BLaER1 treated with 17β-estradiol and CSF1 and Interleukin-3, amounts not matched to agents 10 nM and 100 nM (cell line): ENCODE data around the gene USP24.

Experiments
- H3K27ac ChIP-seq, 11 experiments: shearing (Covaris generic); formaldehyde crosslinking; 2 replicates each; pipeline ENCODE4 v1.8.1; 2022
- H3K27me3 ChIP-seq, 11 experiments: shearing (Covaris generic); formaldehyde crosslinking; 2 replicates each; pipeline ENCODE4 v1.8.1; 2022
- H3K36me3 ChIP-seq, 11 experiments: shearing (Covaris generic); formaldehyde crosslinking; 2 replicates each; pipeline ENCODE4 v1.8.1; 2022
- H3K4me1 ChIP-seq, 10 experiments: shearing (Covaris generic); formaldehyde crosslinking; 2 replicates each; pipeline ENCODE4 v1.8.1; 2022
- H3K4me2 ChIP-seq, 11 experiments: shearing (Covaris generic); formaldehyde crosslinking; 2 replicates each; pipeline ENCODE4 v1.8.1; 2022
- H3K4me3 ChIP-seq, 10 experiments: shearing (Covaris generic); formaldehyde crosslinking; 2 replicates each; pipeline ENCODE4 v1.8.1; 2022
- H3K9ac ChIP-seq, 11 experiments: shearing (Covaris generic); formaldehyde crosslinking; 2 replicates each; pipeline ENCODE4 v1.8.1; 2022
- H3K9me3 ChIP-seq, 11 experiments: shearing (Covaris generic); formaldehyde crosslinking; replicated peaks in 1 of 11; 2 replicates each; pipeline ENCODE4 v1.8.1; 2022
- H4K20me1 ChIP-seq, 11 experiments: shearing (Covaris generic); formaldehyde crosslinking; 2 replicates each; pipeline ENCODE4 v1.8.1; 2022
- Cebpa-rat ChIP-seq, 11 experiments: shearing (Covaris generic); IDR thresholded peaks; 2 replicates each; pipeline ENCODE4 v1.8.1; 2022

Gene USP24

DNA sequence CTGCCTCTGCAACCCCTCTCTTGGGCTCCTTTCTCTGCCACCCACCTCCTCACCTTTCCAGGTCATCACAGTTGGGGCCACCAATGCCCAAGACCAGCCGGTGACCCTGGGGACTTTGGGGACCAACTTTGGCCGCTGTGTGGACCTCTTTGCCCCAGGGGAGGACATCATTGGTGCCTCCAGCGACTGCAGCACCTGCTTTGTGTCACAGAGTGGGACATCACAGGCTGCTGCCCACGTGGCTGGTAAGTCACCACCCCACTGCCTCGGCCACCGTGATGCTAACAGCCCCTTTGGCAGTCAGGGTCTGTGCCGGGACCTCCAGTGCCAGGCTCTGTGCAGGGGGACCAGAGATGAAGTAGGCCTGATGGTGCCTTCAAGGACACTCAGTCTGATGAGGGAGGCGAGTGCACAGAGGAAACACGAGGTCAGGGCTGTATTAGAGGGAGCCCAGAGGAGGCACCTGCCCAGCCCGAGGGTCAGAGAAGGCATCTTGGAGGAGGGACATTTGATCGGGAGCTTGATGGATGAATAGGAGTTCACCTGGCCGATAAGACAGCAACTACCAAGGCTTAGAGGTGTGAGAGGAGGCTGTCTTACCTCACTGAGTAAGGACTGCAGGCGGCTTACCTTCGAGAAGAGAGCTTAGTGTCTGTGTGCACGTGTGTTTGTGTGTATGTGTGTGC lies 157.8 kb downstream of the USP24 start:
- Histone ChIP-seq H3K27ac (no peak overlapping the region), H3K4me1 (peaks cover 0 to 3% (median 0%) of the 10 kb centered on the region in 10 experiments; a peak in 1 of 20 replicates), H3K4me2 (no peak overlapping the region), H3K9me3 (no peaks in the 10 kb centered on the region), H3K9ac (no peak overlapping the region), H4K20me1 (no peaks in the 10 kb centered on the region; a peak in 1 of 22 replicates), H3K27me3 (no peaks in the 10 kb centered on the region), H3K36me3 (no peaks in the 10 kb centered on the region), H3K4me3 (no peak overlapping the region)
- TF ChIP-seq Cebpa-rat (IDR thresholded peaks at IDR 0.05): no peak

DNA sequence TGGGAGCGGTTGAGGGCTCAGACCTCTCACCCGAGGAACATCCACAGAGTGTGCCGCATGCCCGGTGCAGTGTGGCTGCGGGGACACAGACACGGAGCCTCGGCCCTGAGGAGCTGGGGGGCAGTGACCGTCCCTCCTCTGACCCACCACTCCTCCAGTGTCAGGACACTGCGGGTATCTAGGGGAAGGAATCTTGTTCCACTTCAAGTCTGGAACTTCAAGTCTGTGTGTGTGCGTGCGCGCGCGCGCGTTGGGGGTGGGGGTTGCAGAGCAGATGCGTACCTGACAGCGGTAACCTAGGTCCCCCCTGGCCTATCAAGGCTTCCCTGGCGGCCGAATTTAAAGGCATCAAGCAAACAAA lies 158.6 kb downstream of the USP24 start:
- no peak overlapping the region for H3K4me3 ChIP-seq
- H3K9me3 ChIP-seq: no peaks in the 10 kb centered on the region
- peaks cover 0 to 8% (median 0%) of the 10 kb centered on the region in 10 experiments; a peak in 1 of 20 replicates for H3K4me1 ChIP-seq
- no peak overlapping the region for H3K27ac ChIP-seq
- no peaks in the 10 kb centered on the region for H3K36me3 ChIP-seq
- H3K27me3 ChIP-seq: no peaks in the 10 kb centered on the region
- no peak overlapping the region for H3K9ac ChIP-seq
- TF ChIP-seq Cebpa-rat (IDR thresholded peaks at IDR 0.05): no peak
- no peak overlapping the region for H3K4me2 ChIP-seq
- no peaks in the 10 kb centered on the region; a peak in 1 of 22 replicates for H4K20me1 ChIP-seq

DNA sequence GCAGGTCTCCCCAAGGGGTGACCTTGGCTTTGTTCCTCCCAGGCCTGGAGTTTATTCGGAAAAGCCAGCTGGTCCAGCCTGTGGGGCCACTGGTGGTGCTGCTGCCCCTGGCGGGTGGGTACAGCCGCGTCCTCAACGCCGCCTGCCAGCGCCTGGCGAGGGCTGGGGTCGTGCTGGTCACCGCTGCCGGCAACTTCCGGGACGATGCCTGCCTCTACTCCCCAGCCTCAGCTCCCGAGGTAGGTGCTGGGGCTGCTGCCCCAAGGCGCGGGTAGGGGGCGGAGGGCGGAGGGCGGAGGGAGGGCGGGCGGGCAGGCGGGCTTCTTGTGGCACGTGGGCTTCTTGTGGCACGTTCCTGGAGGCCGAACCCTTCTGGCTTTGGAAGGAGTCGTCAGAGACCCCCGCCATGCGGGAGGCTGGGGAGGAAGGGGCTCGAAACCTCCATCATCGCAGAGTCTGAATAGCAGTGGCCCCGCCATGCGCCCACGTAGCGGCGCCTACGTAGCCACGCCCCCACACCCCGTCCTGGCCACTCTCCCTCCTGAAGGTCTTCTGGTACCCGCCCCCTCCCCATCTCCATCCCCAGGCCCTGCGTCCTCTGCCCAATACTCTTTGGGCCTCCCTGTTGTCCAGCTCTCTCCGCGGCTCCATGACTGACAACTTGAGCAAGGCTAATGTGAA lies 159.1 kb downstream of the USP24 start:
- no peak for TF ChIP-seq Cebpa-rat (IDR thresholded peaks at IDR 0.05)
- no peak overlapping the region for H3K4me3 ChIP-seq
- peaks cover 0 to 8% (median 0%) of the 10 kb centered on the region in 10 experiments; a peak in 1 of 20 replicates for H3K4me1 ChIP-seq
- no peaks in the 10 kb centered on the region for H3K9me3 ChIP-seq
- no peak overlapping the region for H3K4me2 ChIP-seq
- no peak overlapping the region for H3K27ac ChIP-seq
- H3K9ac ChIP-seq: no peak overlapping the region
- H4K20me1 ChIP-seq: no peaks in the 10 kb centered on the region; a peak in 1 of 22 replicates
- H3K27me3 ChIP-seq: no peaks in the 10 kb centered on the region
- H3K36me3 ChIP-seq: no peaks in the 10 kb centered on the region

DNA sequence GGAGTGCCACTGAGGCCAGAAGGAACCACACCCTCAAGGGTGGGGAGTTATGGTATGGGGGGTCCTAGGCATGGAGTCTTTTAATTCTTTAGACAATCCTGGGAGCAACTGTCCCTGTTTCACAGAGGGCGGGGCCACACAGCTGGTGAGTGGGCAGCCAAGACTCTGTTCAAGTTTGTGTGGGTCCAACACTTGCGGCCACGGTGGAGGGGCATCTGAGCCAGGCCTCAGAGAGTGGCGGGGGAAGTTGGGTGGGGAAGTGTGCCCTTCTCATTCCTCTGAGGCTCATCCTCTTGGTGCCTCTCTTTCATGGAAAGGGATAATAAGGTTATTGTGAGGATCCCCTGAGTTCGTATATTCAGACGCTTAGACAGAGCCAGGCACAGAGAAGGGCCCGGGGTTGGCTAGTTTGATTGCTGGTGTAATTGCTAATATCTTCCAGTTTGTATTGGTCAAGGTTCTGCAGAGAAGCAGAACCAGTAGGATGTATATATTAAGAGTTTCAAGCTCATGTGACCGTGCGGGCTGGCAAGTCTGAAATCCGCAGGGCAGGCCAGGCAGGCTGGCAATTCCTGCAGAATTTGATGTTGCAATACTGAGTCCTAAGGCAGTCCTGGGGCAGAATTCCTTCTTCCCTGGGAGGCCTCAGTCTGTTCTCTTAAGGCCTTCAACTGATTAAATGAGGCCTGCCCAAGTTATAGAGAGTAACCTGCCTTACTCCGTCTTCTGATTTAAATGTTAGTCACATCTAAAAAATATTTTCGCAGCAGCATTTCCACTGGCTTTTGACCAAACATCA lies 159.9 kb downstream of the USP24 start:
- Histone ChIP-seq H3K4me3 (no peak overlapping the region), H3K4me2 (no peak overlapping the region), H4K20me1 (no peaks in the 10 kb centered on the region; a peak in 1 of 22 replicates), H3K27me3 (no peaks in the 10 kb centered on the region), H3K9ac (no peak overlapping the region), H3K9me3 (no peaks in the 10 kb centered on the region), H3K36me3 (no peaks in the 10 kb centered on the region), H3K27ac (no peak overlapping the region), H3K4me1 (peaks cover 0 to 8% (median 0%) of the 10 kb centered on the region in 10 experiments; a peak in 1 of 20 replicates)
- no peak for TF ChIP-seq Cebpa-rat (IDR thresholded peaks at IDR 0.05)

DNA sequence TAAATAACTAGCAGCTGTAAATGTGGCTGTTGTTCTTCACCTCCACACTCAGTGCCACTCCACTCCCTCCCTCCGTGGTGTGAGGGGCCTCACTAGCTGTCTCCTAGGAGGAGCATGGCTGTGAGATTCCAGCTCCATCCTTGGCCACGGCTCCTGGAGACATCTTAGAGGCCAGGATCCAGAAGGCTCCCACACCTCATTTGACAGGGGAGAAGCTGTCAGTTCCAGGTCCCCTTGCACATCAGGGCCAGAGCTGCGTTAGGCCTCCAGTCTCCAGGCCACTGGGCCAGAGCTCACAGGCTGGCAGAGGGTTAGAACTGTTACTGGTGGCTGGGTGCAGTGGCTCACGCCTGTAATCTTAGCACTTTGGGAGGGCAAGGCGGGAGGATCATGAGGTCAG lies 160.8 kb downstream of the USP24 start:
- H3K36me3 ChIP-seq: no peaks in the 10 kb centered on the region
- TF ChIP-seq Cebpa-rat (IDR thresholded peaks at IDR 0.05): no peak

DNA sequence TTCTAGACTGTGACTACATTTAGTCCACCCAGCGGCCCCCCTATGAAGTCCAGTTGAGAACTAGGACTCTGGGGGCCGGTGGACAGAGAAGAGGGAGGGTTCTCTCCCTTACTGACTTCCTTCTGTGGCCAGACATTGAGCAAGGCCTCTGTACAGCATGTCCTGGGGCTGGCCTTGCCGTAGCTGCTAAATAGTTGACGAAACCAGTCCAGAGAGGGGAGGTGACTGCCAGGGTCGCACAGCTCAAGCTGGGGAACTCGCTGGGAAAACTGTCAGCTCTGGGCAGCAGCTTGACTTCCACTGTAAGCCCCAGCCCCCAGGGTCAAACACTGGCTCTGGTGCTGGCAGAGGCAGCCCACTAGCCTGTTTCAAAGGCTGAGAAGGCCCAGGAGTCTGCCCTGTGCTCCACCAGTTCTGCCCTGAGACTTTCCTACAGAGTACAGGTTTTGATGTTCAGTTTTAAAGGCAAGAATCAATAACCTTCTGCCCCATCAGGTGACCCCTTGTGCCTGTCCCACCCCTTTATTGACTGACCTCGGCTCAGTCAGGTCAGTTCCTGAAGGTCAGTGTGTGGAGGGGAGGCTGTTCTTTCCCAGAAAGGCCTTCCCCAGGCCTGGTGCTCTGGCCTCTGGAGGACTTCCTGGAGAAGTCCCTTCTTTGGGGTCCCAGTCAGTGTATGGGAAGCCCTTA lies 161.8 kb downstream of the USP24 start:
- TF ChIP-seq Cebpa-rat (IDR thresholded peaks at IDR 0.05): no peak
- no peaks in the 10 kb centered on the region for H3K27me3 ChIP-seq
- no peak overlapping the region for H3K4me2 ChIP-seq
- peaks cover 0 to 8% (median 0%) of the 10 kb centered on the region in 10 experiments; a peak in 1 of 20 replicates for H3K4me1 ChIP-seq
- H3K27ac ChIP-seq: no peak overlapping the region
- no peak overlapping the region for H3K9ac ChIP-seq
- H3K4me3 ChIP-seq: no peak overlapping the region
- no peaks in the 10 kb centered on the region for H3K9me3 ChIP-seq
- H4K20me1 ChIP-seq: no peaks in the 10 kb centered on the region; a peak in 1 of 22 replicates
- H3K36me3 ChIP-seq: no peaks in the 10 kb centered on the region

More for the DNA sequence above, 160.8 kb downstream of the USP24 start:
- Histone ChIP-seq H3K4me3 (no peak overlapping the region), H3K9me3 (no peaks in the 10 kb centered on the region), H3K27me3 (no peaks in the 10 kb centered on the region), H3K27ac (no peak overlapping the region), H3K4me2 (no peak overlapping the region), H3K9ac (no peak overlapping the region), H4K20me1 (no peaks in the 10 kb centered on the region; a peak in 1 of 22 replicates), H3K4me1 (peaks cover 0 to 8% (median 0%) of the 10 kb centered on the region in 10 experiments; a peak in 1 of 20 replicates)

DNA sequence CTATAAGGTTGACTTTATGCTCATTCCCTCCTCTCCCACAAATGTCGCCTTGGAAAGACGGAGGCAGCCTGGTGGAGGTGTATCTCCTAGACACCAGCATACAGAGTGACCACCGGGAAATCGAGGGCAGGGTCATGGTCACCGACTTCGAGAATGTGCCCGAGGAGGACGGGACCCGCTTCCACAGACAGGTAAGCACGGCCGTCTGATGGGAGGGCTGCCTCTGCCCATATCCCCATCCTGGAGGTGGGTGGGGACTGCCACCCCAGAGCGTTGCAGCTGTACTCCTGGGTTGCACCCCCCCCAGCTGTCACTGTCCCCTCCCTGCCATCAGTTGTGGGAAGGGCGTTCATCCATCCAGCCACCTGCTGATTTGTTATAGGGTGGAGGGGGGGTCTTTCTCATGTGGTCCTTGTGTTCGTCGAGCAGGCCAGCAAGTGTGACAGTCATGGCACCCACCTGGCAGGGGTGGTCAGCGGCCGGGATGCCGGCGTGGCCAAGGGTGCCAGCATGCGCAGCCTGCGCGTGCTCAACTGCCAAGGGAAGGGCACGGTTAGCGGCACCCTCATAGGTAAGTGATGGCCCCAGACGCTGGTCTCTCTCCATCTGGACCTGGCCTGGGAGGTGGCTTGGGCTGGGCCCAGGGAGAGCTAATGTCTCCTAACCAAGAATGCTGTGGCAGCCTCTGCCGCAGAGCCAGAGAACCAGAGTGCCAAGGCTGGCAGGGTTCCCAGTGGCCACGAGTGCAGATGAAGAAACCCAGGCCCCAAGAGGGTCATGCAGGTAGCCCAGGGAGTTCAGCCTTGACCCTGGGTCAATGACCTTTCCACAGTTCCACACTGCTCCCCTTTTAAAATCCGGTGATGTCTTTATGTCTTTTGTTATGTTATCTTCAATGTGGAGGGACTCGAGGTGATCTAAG lies 162.7 kb downstream of the USP24 start:
- no peak overlapping the region for H3K4me3 ChIP-seq
- no peak overlapping the region for H3K27ac ChIP-seq
- no peak for TF ChIP-seq Cebpa-rat (IDR thresholded peaks at IDR 0.05)
- H3K27me3 ChIP-seq: no peaks in the 10 kb centered on the region
- peaks cover 0 to 8% (median 0%) of the 10 kb centered on the region in 10 experiments; a peak in 1 of 20 replicates for H3K4me1 ChIP-seq
- no peak overlapping the region for H3K4me2 ChIP-seq
- no peaks in the 10 kb centered on the region for H3K36me3 ChIP-seq
- no peak overlapping the region for H3K9ac ChIP-seq
- H3K9me3 ChIP-seq: no peaks in the 10 kb centered on the region
- H4K20me1 ChIP-seq: no peaks in the 10 kb centered on the region

DNA sequence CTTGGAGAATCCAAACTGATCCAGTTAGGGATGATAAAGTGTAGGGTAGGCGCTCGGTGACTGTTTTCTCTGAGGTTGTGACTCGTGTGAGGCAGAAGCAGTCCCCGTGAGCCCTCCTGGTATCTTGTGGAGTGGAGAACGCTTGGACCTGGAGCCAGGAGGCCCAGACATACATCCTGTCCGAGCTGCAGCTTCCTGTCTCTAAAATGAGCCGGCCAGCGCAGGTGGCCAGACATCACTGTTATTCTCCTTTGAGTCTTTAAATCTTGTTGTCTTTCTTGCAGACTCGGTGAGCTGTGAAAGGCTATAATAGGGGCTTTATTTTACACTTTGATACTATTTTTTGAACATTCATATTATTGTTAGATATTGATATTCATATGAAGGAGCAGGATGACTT lies 163.5 kb downstream of the USP24 start:
- Histone ChIP-seq H3K4me1 (peaks cover 0 to 8% (median 0%) of the 10 kb centered on the region in 10 experiments; a peak in 1 of 20 replicates), H3K9ac (no peak overlapping the region), H4K20me1 (no peaks in the 10 kb centered on the region; a peak in 1 of 22 replicates), H3K27me3 (no peaks in the 10 kb centered on the region), H3K9me3 (no peaks in the 10 kb centered on the region), H3K36me3 (no peaks in the 10 kb centered on the region), H3K4me3 (no peak overlapping the region), H3K4me2 (no peak overlapping the region), H3K27ac (no peak overlapping the region)
- TF ChIP-seq Cebpa-rat (IDR thresholded peaks at IDR 0.05): no peak
